ENCODE measurements around the gene FBXO41. TPM values are rescaled to one million over a fixed set of nuclear protein-coding genes. Genes with fewer than 3 reads are reported as not detected.

Gene FBXO41
- total and polyA plus RNA-seq, 10 of the 15 experiments (the other 5 are each of a cell fraction or from before 2014, with no cell fraction given), result 1.9 to 38.9 (median 11.3) TPM

DNA sequence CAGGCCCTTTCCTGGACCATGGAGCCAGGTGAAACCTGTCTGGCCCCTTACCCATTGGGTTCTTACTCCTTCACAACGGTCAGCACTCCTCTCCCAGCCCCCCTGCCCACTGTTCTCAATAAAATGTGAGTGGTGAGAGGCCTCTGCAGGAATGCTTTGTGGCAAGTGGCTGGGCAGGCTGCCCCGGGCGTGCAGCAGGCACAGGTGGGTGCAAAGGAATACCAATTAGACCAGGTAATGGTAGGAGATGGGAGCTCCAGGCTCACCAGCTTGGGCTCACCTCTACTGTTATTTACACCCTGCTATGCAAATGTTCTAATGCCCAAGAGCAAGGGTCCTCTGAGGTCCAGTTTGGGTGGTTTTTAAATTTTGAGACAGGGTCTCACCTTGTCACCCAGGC, 57.2 kb downstream of the FBXO41 start:
- no TSS peak for BruUV-seq (replicated peaks)
- H3K9me3 ChIP-seq (replicated peaks; ENCODE audit: control insufficient read depth, insufficient read depth, low read length), result no peaks in the 10 kb centered on the region
- DNase-seq (ENCODE audit: low read depth, low spot score), result no peak
- ChIA-PET CTCF (interaction anchor here (0.7 kb wide), 1 partner anchor 15 kb away, joined by 4 read pairs; no protein-coding TSS in a partner anchor), POLR2A (no interaction called here), SMC1A (ENCODE audit: uncharacterized antibody, unreplicated experiment) (no interaction called here), RAD21 (ENCODE audit: unreplicated experiment) (no interaction called here)
- H3K79me2 ChIP-seq (ENCODE audit: control insufficient read depth, insufficient read depth, low read length), result no peaks in the 10 kb centered on the region
- ATAC-seq, result no peak
- H3K36me3 ChIP-seq (ENCODE audit: control insufficient read depth in 2 of 2, insufficient read depth in 2 of 2, low read length in 1 of 2), result peaks cover 2 to 14% of the 10 kb centered on the region in 2 experiments; a peak in 2 of 4 replicates
- no peak overlapping the region for H2AFZ ChIP-seq (ENCODE audit: control insufficient read depth, low read depth, low read length)
- WGBS (ENCODE audit: insufficient coverage, insufficient replicate concordance, low lambda C conversion rate, missing lambda C conversion rate), result 73% methylated on average over 3 of the region's 3 CpGs
- no peak for FAIRE-seq
- in situ Hi-C loops (cut with MboI) (no loop called here), intact Hi-C loops (cut with micrococcal nuclease; ENCODE audit: unreplicated experiment) (no loop called here)
- H3K9ac ChIP-seq (ENCODE audit: control insufficient read depth, insufficient read depth, low read length), result no peak overlapping the region
- H3K4me2 ChIP-seq (ENCODE audit: control insufficient read depth, insufficient read depth), result no peak overlapping the region
- H3K4me3 ChIP-seq, result no peak overlapping the region
- TF ChIP-seq, protein P1, sequence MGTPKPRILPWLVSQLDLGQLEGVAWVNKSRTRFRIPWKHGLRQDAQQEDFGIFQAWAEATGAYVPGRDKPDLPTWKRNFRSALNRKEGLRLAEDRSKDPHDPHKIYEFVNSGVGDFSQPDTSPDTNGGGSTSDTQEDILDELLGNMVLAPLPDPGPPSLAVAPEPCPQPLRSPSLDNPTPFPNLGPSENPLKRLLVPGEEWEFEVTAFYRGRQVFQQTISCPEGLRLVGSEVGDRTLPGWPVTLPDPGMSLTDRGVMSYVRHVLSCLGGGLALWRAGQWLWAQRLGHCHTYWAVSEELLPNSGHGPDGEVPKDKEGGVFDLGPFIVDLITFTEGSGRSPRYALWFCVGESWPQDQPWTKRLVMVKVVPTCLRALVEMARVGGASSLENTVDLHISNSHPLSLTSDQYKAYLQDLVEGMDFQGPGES (IDR thresholded peaks at IDR 0.05), result no peak
- TF ChIP-seq POLR2A (IDR thresholded peaks at IDR 0.05; ENCODE audit: low read depth, low read length) (peak; percentile 20; the same call in 1 of the 2 replicates), ZBTB40 (IDR thresholded peaks at IDR 0.05; ENCODE audit: borderline replicate concordance) (no peak)
- H3K4me1 ChIP-seq (ENCODE audit: control insufficient read depth, insufficient read depth, low read length), result no peaks in the 10 kb centered on the region
- no peak overlapping the region for H3K27ac ChIP-seq (ENCODE audit: control insufficient read depth, insufficient read depth)
- no peaks in the 10 kb centered on the region for H4K20me1 ChIP-seq (ENCODE audit: control insufficient read depth, insufficient read depth)
- no peaks in the 10 kb centered on the region for H3K27me3 ChIP-seq (replicated peaks in 1 of 2; ENCODE audit: control insufficient read depth in 2 of 2, insufficient read depth in 2 of 2, low read length in 1 of 2)

Measured in GM12878 (cell line).